ENCODE measurements around the gene OSBPL2.

GRCh38 chr20:62244644-62245108 is 6.4 kb downstream of the OSBPL2 start:
- TF ChIP-seq CREB1 (IDR thresholded peaks at IDR 0.05; ENCODE audit: low read depth) (no peak), MAX (IDR thresholded peaks at IDR 0.05) (no peak), EP300 (IDR thresholded peaks at IDR 0.05; ENCODE audit: borderline replicate concordance) (no peak), CEBPB (IDR thresholded peaks at IDR 0.05) (no peak), TAF1 (IDR thresholded peaks at IDR 0.05; ENCODE audit: low read depth) (no peak), USF1 (IDR thresholded peaks at IDR 0.05) (no peak), TEAD4 (IDR thresholded peaks at IDR 0.05) (no peak), RAD21 (IDR thresholded peaks at IDR 0.05; ENCODE audit: low read depth) (no peak), YY1 (IDR thresholded peaks at IDR 0.05; ENCODE audit: low read depth) (no peak)

Data from Ishikawa (cell line).